ENCODE data around the gene IL1RN. TPM values are rescaled to one million over a fixed set of nuclear protein-coding genes. Genes with fewer than 3 reads are reported as not detected.

Gene IL1RN
- polyA plus RNA-seq, 3 donors = 1.2 to 2.0 (median 1.7) TPM

GRCh38 chr2:113164930-113165585 lies 37.7 kb downstream of the IL1RN start:
- DNase-seq (ENCODE audit: extremely low read depth in 1 of 11, low read depth in 9 of 11, low spot score in 4 of 11) = no peak

DNA sequence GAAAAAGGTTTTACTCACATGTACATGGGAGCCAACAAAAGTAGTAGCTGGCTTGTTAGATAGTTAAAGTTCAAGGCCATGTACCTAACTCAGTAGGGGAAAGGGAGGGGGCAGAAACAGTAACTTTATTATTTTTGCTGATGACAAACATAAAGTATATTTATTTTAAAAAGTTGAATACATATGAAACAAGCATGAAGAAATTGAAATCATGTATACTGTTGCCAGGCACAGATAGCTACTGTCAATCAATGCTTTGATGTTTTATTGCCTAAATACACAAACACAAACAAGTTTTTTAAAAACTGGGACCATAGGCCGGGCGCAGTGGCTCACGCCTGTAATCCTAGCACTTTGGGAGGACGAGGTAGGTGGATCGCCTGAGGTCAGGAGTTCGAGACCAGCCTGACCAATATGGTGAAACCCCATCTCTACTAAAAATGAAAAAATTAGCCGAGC lies 38.8 kb downstream of the IL1RN start:
- no peak for DNase-seq (ENCODE audit: extremely low read depth in 1 of 11, low read depth in 9 of 11, low spot score in 4 of 11)

GRCh38 chr2:113167115-113167932 lies 39.9 kb downstream of the IL1RN start:
- no peak for DNase-seq (ENCODE audit: extremely low read depth in 1 of 11, low read depth in 9 of 11, low spot score in 4 of 11)

- DNase-seq (ENCODE audit: extremely low read depth in 1 of 11, low read depth in 9 of 11, low spot score in 4 of 11) = no peak
These were observed 40.6 kb downstream of the IL1RN start for GRCh38 chr2:113167962-113168340.

DNA sequence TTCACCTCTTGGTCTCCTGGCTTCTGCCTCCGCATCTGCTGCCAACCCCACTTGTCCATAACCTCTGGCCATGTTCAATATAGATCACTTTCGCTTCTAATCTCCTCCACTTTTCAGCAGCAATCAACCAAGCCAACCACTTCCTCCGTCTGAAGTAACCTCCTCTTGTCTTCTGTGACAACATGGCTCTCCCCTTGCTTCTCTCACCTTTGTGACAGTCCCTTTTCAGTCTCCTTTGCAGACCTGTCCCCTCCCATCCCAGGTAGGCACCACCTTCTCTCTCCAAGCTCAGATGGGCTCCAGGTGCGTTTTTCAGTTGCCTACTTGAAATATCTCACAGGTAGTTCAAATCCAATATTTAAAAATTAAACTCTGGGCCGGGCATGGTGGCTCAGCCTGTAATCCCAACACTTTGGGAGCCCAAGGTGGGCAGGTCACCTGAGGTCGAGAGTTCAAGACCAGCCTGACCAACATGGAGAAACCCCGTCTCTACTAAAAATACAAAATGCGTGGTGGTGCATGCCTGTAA lies 41.7 kb downstream of the IL1RN start:
- no peak for DNase-seq (ENCODE audit: extremely low read depth in 1 of 11, low read depth in 9 of 11, low spot score in 4 of 11)

- no peak for DNase-seq (ENCODE audit: extremely low read depth in 1 of 11, low read depth in 9 of 11, low spot score in 4 of 11)
These were observed 42.2 kb downstream of the IL1RN start for GRCh38 chr2:113169586-113169985.

DNA sequence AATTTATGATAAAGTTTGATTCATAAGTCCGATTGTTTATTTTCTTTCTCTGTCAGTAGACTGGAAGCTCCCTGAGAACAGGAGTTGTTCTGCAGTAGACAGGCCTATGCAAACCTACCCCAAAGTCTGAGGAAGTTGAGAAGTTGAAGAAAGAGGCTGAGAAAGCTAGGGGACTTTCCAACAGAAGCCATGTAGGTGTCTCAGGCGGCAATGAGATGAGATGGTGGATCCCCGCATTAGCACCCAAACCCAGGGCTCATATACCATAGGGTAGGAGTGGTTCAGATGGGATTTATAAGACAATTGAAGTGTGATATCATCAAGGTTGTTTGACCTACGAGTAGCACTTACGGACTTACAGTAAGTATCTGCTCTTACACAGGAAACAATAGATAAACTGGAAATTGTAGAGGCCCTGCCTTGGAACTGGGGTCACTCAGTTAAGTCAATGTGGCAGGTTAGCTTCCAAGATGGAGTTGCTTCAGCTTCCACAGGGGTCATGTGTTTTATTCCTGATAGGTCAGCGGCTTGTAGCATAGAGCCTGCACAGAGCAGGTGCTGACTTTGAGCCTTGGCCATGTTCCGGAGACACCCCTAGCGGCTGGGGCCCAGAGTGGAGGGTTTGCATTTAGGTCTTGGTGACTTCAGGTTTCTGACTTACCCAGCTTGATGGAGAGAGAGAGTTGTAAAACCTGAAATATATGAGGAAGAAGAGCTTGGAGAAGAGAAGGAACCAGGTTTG lies 44.1 kb downstream of the IL1RN start:
- no peak for DNase-seq (ENCODE audit: extremely low read depth in 1 of 11, low read depth in 9 of 11, low spot score in 4 of 11)

DNA sequence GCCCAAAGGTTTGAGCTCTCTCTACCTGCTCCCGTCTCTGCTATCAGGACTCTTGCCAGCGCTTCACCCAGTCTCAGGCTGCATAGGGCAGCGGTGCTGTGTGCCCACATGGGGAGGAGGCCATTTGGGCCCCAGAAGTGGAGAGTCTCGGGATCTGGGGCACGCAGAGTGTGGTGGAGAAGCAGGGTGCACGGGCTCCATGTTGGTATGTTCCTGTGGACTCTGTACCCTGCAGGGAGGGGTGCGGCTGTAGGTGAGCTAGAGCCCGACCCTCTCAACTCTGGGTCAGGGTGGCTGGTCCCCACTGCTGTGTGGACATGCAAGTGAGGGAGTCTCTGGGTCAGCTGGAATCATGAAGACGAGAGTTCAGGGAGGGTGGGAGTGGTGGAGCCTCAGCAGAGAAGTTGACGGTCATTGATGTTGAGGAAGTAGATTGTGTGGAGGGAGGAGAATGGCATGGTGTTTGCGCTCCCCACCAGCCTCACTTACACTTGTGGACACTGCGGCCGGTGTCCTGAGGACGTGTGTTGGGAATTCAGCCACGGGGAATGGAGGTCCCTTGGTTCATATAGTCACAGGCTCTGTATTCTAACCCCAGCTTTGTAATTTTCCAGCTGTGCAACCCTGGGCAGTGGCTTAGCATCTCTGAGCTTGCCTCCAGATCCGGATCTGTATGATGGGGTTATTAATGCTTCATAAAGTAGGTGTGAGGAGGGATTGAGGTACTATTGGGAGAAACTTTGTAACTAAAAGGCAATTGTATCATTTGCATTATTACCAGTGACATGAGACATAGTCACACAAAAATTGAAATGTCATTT lies 45.5 kb downstream of the IL1RN start:
- DNase-seq (ENCODE audit: extremely low read depth in 1 of 11, low read depth in 9 of 11, low spot score in 4 of 11) = no peak

- no peak for DNase-seq (ENCODE audit: extremely low read depth in 1 of 11, low read depth in 9 of 11, low spot score in 4 of 11)
These were observed 46.4 kb downstream of the IL1RN start, which contains the start of gene PSD4 for GRCh38 chr2:113173542-113174375. Gene PSD4, plus strand, starts transcription at chr2:113173971. Its CDS starts 8,486 bp downstream, at chr2:113182457.

GRCh38 chr2:113174376-113174750 lies 47.0 kb downstream of the IL1RN start:
- DNase-seq (ENCODE audit: extremely low read depth in 1 of 11, low read depth in 9 of 11, low spot score in 4 of 11) = no peak

DNA sequence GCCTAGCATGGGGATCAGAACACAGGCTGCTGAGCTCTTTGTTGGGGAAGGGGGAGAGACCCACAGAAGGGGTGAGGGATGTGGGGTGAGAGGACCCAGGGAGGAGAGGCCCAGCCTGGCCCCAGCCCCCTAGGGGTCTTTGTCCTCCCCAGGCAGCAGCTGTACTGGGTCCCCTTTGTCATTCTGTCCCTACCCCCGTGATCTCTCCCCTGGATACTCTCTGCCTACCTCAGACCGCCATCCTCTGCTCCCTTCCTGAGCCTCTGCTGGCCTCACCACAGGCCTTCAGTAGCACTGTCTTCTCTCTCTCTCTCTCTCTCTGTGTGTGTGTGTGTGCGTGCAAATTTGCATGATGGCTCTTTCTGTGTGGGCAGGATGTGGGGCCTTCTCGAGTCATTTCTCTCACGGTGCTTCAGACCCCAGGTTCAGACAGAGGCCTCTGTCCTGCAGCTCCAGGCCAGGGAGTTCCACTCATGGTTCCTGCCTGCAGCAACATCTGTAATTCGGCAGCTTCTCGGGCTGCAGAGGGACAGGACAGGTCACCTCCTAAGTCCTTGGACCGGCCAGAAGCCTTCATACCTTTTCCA lies 47.7 kb downstream of the IL1RN start:
- DNase-seq (ENCODE audit: extremely low read depth in 1 of 11, low read depth in 9 of 11, low spot score in 4 of 11) = no peak

DNA sequence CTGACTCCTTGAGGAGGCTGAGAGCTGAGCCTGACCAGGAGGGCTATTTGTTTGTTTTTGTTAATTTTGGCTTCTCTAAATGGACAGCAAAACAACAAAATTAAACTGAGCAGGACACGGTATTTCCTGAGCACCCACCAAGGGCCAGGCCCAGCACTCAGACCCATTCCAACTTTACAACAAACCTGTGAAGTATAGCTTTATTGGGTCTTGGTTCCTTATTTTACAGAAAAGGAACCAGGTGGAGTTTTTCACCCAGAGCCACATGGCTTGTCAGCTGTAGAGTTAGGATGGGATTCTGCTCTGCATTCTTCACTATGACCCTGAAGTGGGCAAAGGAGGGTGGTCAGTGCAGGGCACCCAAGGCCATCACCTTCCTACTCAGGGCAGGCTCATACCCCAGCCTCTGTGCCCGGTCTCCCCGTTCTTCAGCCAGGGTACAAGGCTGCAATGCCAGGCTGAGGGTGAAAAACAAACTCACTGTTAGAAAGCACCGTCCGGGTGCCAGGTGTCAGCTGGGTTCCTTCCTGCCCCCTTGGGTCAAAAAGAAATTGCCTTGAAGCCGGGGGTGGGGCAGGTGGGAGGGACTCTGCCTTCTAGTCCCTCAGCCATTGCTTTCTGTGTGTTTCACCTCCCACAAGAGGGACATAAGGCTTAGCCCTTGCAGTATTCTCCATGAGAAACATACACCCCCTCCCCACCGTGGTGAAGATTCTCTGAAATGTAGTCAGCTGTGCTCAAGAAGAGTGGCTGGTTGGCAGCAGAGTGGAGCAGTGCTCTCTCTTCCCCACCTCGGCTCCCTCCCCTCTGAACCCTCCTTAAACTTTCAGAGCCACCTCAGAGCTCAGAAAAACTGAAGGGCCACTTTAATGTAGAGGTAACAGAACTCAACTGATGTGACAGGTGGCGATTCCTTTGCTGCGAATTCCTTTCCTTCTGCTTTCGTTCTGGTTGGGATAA lies 48.6 kb downstream of the IL1RN start:
- DNase-seq (ENCODE audit: extremely low read depth in 1 of 11, low read depth in 9 of 11, low spot score in 4 of 11) = no peak

DNA sequence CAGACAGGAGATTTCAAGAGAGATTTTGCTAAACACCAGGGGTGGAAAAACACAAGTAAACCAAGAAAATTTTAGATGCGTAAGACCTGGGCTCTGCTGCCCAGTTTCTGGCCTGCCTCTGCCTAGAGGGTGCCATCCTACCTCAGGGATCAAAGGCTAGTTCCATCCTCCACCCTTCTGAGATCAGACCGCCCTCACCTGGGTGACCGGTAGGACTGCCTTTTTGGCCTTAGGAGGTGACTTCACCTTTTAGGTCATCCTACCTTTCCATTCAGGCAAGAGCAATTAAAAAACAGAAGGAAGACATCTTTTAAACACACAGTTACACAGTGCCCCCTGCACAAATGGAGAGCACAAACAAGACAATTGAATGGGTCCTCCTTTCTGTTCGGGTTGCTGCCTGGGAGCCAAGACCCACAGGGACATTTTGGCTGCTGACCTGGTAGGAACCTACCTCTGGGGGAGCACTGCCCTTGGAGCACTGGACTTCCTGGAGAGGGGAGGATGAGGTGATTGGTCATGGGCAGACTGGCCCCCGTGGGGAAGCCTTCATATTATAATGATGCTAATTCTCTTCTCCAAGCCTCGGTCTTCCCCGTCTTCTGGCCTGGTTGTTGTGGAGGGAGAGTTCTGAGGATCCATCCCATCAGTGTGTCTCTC lies 49.4 kb downstream of the IL1RN start:
- no peak for DNase-seq (ENCODE audit: extremely low read depth in 1 of 11, low read depth in 9 of 11, low spot score in 4 of 11)

- no peak for DNase-seq (ENCODE audit: extremely low read depth in 1 of 11, low read depth in 9 of 11, low spot score in 4 of 11)
These were observed 50.8 kb downstream of the IL1RN start for GRCh38 chr2:113178069-113178746.

- no peak for DNase-seq (ENCODE audit: extremely low read depth in 1 of 11, low read depth in 9 of 11, low spot score in 4 of 11)
These were observed 51.5 kb downstream of the IL1RN start for GRCh38 chr2:113178891-113179290.

Measured in renal cortex interstitium (tissue), 11 donors.